Breast epithelium (tissue), 3 donors: ENCODE measurements around the gene TRERF1.

Experiments used
- POLR2A ChIP-seq: fragments of 450-650 bp; IDR thresholded peaks from one replicate; pipeline ENCODE4 v1.6.1; 2016; ENCODE audit warnings: antibody characterized with exemption, mild to moderate bottlenecking, moderate library complexity
- TF ChIP-seq, protein P1 (sequence below), 3 donors: fragments of 450-650 bp; IDR thresholded peaks; one replicate each; pipeline ENCODE4 v1.5.1; 2016 to 2017; ENCODE audit warnings: antibody characterized with exemption in 3 of 3, mild to moderate bottlenecking in 3 of 3, moderate library complexity in 3 of 3

DNA sequence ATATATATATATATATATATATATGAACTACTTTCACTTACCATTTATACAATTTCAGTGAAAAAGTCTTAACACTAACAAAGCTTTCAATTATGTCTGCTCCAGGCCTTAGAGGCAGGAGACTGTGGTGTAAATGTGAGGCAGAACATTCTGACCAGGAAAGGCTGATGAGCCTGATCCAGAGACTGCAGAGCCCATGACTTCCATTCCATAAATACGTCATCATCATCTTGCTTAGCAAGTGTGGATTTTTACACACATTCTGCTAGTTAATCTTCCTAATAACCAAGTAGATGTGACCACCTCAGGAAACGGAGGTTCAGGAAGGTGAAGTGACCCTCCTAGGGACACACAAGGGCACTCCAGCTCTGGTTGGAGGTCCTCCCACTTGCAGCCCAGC, 14.9 kb downstream of the TRERF1 start:
- TF ChIP-seq, protein P1, sequence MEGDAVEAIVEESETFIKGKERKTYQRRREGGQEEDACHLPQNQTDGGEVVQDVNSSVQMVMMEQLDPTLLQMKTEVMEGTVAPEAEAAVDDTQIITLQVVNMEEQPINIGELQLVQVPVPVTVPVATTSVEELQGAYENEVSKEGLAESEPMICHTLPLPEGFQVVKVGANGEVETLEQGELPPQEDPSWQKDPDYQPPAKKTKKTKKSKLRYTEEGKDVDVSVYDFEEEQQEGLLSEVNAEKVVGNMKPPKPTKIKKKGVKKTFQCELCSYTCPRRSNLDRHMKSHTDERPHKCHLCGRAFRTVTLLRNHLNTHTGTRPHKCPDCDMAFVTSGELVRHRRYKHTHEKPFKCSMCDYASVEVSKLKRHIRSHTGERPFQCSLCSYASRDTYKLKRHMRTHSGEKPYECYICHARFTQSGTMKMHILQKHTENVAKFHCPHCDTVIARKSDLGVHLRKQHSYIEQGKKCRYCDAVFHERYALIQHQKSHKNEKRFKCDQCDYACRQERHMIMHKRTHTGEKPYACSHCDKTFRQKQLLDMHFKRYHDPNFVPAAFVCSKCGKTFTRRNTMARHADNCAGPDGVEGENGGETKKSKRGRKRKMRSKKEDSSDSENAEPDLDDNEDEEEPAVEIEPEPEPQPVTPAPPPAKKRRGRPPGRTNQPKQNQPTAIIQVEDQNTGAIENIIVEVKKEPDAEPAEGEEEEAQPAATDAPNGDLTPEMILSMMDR (IDR thresholded peaks at IDR 0.05): no peak
- TF ChIP-seq POLR2A: no peak
